Osteocyte (in vitro differentiated cells): ENCODE measurements around the gene SMPD2. TPM values are rescaled to one million over a fixed set of nuclear protein-coding genes. Genes with fewer than 3 reads are reported as not detected.
A peak's percentile ranks its signal among the peaks of the same experiment; 100 is the strongest.

Source experiments
- DNase-seq: peaks from one replicate; pipeline ENCODE4 v3.0.0; 2021; ENCODE audit warnings: mixed read lengths; ENCODE audit not compliant: unreplicated experiment; ENCODE audit errors: extremely low spot score
- H3K27ac Mint-ChIP-seq: one replicate; pipeline ENCODE4 v1.8.0; 2021; ENCODE audit warnings: mild to moderate bottlenecking, mixed read lengths; ENCODE audit not compliant: unreplicated experiment
- H3K27me3 Mint-ChIP-seq: one replicate; pipeline ENCODE4 v1.8.0; 2021; ENCODE audit warnings: mixed read lengths; ENCODE audit not compliant: unreplicated experiment
- H3K36me3 Mint-ChIP-seq: one replicate; pipeline ENCODE4 v1.8.0; 2021; ENCODE audit warnings: mixed read lengths; ENCODE audit not compliant: unreplicated experiment
- H3K4me1 Mint-ChIP-seq: one replicate; pipeline ENCODE4 v1.8.0; 2021; ENCODE audit warnings: mixed read lengths; ENCODE audit not compliant: unreplicated experiment
- H3K4me3 Mint-ChIP-seq: one replicate; pipeline ENCODE4 v1.8.0; 2021; ENCODE audit warnings: mild to moderate bottlenecking, moderate library complexity, mixed read lengths; ENCODE audit not compliant: unreplicated experiment
- H3K9me3 Mint-ChIP-seq: one replicate; pipeline ENCODE4 v1.8.0; 2021; ENCODE audit warnings: mixed read lengths; ENCODE audit not compliant: unreplicated experiment
- long read RNA-seq: library from polyadenylated mRNA; unstranded; transcript quantifications from one replicate; pipeline ENCODE4 v2.0.0, GENCODE V29; 2021
- total RNA-seq: library from RNA; stranded (reverse); gene quantifications from 2 replicates; pipeline ENCODE4 v1.2.1, GENCODE V29; 2021
- TF ChIP-seq, protein P1 (sequence below): fragments of 200-600 bp; sonication (generic); IDR thresholded peaks from 2 replicates; pipeline ENCODE4 v1.5.0; 2021; ENCODE audit warnings: antibody characterized with exemption, mild to moderate bottlenecking, moderate library complexity

SMPD2 gene
- 9.8 and 10.1 TPM in 2 replicates for total RNA-seq
- long read RNA-seq, partial matches to known transcripts: 0 of 4 reads
- long read RNA-seq, other reads (novel, unspliced or antisense): 1 of 4 reads

- H3K36me3 Mint-ChIP-seq: peaks cover 5% of the 10 kb centered on the region
- H3K27ac Mint-ChIP-seq: peak within 1 kb of the TSS; percentile 95
- H3K4me3 Mint-ChIP-seq: peak within 1 kb of the TSS; percentile 95
- H3K9me3 Mint-ChIP-seq: no peaks in the 10 kb centered on the region
- peaks cover 18% of the 10 kb centered on the region for H3K4me1 Mint-ChIP-seq
- H3K27me3 Mint-ChIP-seq: no peaks in the 10 kb centered on the region
- TF ChIP-seq, protein P1, sequence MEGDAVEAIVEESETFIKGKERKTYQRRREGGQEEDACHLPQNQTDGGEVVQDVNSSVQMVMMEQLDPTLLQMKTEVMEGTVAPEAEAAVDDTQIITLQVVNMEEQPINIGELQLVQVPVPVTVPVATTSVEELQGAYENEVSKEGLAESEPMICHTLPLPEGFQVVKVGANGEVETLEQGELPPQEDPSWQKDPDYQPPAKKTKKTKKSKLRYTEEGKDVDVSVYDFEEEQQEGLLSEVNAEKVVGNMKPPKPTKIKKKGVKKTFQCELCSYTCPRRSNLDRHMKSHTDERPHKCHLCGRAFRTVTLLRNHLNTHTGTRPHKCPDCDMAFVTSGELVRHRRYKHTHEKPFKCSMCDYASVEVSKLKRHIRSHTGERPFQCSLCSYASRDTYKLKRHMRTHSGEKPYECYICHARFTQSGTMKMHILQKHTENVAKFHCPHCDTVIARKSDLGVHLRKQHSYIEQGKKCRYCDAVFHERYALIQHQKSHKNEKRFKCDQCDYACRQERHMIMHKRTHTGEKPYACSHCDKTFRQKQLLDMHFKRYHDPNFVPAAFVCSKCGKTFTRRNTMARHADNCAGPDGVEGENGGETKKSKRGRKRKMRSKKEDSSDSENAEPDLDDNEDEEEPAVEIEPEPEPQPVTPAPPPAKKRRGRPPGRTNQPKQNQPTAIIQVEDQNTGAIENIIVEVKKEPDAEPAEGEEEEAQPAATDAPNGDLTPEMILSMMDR: peak; percentile 51
- peak; percentile 96 for DNase-seq
These were observed at the start of gene SMPD2, which contains the start of gene PPIL6 for GRCh38 chr6:109440331-109441068. Gene SMPD2, plus strand, starts transcription at chr6:109440724. Its CDS starts 398 bp downstream, at chr6:109441122. Gene PPIL6, minus strand, starts transcription at chr6:109440628. Its CDS starts 38 bp downstream, at chr6:109440590.

DNA sequence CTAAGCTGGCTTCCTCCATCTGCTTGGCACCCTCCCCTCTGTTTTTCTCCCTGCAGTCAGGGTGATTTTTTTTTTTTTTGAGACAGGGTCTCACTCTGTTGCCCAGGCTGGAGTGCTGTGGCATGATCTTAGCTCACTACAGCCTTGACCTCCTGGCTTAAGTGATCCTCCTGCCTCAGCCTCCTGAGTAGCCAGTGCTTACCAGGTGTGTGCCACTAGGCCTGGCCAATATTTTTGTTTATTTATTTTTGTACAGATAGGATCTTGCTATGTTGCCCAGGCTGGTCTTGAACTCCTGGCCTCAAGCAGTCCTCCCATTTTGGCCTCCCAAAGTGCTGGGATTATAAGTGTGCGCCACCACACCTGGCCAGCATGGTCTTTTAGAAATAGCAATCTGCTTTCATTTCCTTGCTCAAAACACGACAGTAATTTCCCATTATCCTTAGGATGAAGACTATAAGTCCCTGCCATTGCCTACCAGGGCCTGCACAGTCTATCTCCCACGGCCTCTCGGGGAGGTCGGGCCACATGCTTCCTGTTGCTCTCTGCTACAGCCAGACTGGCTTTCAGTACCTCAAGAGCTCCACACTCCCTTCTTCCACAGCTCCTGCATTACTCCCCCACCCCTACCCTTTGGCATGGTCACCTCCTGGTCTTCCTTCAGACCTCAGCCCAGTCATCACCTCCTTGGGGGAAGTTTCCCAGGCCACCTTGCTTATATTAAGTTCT lies 47.2 kb upstream of the SMPD2 start:
- Mint-ChIP-seq H3K27me3 (peaks cover 23% of the 10 kb centered on the region), H3K27ac (no peak overlapping the region), H3K4me3 (no peak overlapping the region), H3K9me3 (no peaks in the 10 kb centered on the region), H3K4me1 (no peaks in the 10 kb centered on the region), H3K36me3 (no peaks in the 10 kb centered on the region)
- no peak for DNase-seq
- TF ChIP-seq, protein P1: no peak

DNA sequence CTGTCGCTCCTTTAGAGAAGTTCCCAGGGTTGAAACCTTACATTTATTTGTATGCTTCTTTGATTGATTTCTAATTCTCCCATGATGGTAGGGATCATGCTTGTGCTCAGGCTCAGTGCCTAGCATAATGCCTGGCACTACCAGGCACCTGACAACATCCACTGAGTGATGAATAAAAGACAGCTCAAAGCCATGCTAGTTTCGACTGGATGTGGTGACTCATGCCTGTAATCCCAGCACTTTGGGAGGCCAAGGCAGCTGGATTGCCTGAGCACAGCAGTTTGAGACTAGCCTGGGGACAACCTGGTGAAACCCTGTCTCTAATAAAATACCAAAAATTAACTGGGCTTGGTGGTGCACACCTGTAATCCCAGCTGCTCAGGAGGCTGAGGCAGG lies 46.6 kb upstream of the SMPD2 start:
- Mint-ChIP-seq H3K4me1 (no peaks in the 10 kb centered on the region), H3K9me3 (no peaks in the 10 kb centered on the region), H3K36me3 (no peaks in the 10 kb centered on the region), H3K4me3 (no peak overlapping the region), H3K27ac (no peak overlapping the region), H3K27me3 (peaks cover 22% of the 10 kb centered on the region)
- DNase-seq: no peak
- TF ChIP-seq, protein P1: no peak

DNA sequence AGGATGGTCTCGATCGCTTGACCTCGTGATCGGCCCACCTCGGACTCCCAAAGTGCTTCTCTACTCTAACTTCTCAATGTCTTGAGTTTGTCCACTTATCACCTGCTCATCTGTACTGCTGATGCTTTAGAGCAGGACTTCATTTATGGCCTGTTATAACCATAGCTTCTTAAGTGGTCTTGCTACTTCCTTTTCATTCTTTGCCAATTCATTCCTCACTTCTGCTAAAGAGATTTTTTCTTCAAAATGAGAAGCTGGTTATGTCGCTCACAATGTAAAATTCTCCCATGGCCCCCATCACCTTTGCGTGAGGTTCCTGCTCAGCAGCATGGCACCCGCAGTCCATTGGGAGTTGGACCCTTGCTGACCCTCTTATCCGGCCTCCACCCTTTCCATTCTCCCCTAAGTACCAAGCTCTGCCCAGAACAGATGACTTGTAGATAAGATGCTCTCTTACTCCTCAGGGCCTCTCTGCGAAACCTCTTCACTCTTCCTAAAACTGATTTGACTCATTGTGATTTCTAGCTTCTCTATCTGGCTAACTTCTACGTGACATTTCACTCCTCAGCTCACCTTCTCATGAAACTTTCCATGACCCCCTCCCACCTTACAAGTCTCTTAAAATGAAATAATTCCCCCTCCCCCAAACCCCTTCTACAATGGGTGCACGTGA lies 44.3 kb upstream of the SMPD2 start:
- Mint-ChIP-seq H3K9me3 (no peaks in the 10 kb centered on the region), H3K4me3 (no peak overlapping the region), H3K4me1 (no peaks in the 10 kb centered on the region), H3K27me3 (peaks cover 7% of the 10 kb centered on the region), H3K36me3 (no peaks in the 10 kb centered on the region), H3K27ac (no peak overlapping the region)
- TF ChIP-seq, protein P1: no peak
- no peak for DNase-seq
